DND-41 (cell line): ENCODE results near the gene TBCE.

Experiments used
- ATAC-seq: fragments of 200-7000 bp; cut with Tn5 transposase; 3 replicates; pipeline ENCODE4 v1.9.1; 2021; ENCODE audit warnings: low read depth; ENCODE audit not compliant: insufficient read depth
- DNase-seq: peaks from one replicate; pipeline ENCODE4 v3.0.0-alpha.2; 2020
- H2AFZ ChIP-seq: 2 replicates; pipeline ENCODE4 v1.6.0; 2012; ENCODE audit warnings: low read depth, low read length
- H3K27ac ChIP-seq: 2 replicates; pipeline ENCODE4 v1.5.1; 2012; ENCODE audit warnings: low read length, inconsistent platforms
- H3K27me3 ChIP-seq: fragments of 200-600 bp; sonication (generic); 2 replicates; pipeline ENCODE4 v1.6.0; 2012; ENCODE audit warnings: low read length, mild to moderate bottlenecking, inconsistent platforms; ENCODE audit not compliant: insufficient read depth, poor library complexity
- H3K36me3 ChIP-seq: 2 replicates; pipeline ENCODE4 v1.5.1; 2012; ENCODE audit warnings: low read length, inconsistent platforms; ENCODE audit not compliant: insufficient read depth
- H3K4me1 ChIP-seq: 2 replicates; pipeline ENCODE4 v1.5.1; 2012; ENCODE audit warnings: mild to moderate bottlenecking, low read length; ENCODE audit not compliant: insufficient read depth
- H3K4me2 ChIP-seq: 2 replicates; pipeline ENCODE4 v1.6.0; 2012; ENCODE audit warnings: mild to moderate bottlenecking, moderate library complexity, low read length, inconsistent platforms; ENCODE audit not compliant: insufficient read depth
- H3K4me3 ChIP-seq, 2 experiments: fragments of 200-600 bp in 1 of 2; shearing (Covaris generic) in 1 of 2; 2 replicates each; pipeline ENCODE4 v1.5.1; 2012 to 2016; ENCODE audit warnings: inconsistent platforms in 2 of 2, low read length in 2 of 2, mild to moderate bottlenecking in 2 of 2, low read depth in 1 of 2, moderate library complexity in 1 of 2
- H3K79me2 ChIP-seq: 2 replicates; pipeline ENCODE4 v1.6.0; 2012; ENCODE audit warnings: low read length, inconsistent platforms; ENCODE audit not compliant: insufficient read depth
- H3K9ac ChIP-seq: 2 replicates; pipeline ENCODE4 v1.6.0; 2012; ENCODE audit warnings: low read depth, mild to moderate bottlenecking, inconsistent platforms, low read length, moderate library complexity
- H3K9me3 ChIP-seq: 2 replicates; pipeline ENCODE4 v1.5.1; 2012; ENCODE audit warnings: low read length, moderate library complexity, mild to moderate bottlenecking, inconsistent platforms; ENCODE audit not compliant: insufficient read depth, severe bottlenecking
- H4K20me1 ChIP-seq: 2 replicates; pipeline ENCODE4 v1.6.0; 2012; ENCODE audit warnings: low read length; ENCODE audit not compliant: insufficient read depth
- CTCF ChIP-seq: IDR thresholded peaks from 2 replicates; pipeline ENCODE4 v1.5.1; 2012; ENCODE audit warnings: borderline replicate concordance, low read length, moderate library complexity, mild to moderate bottlenecking; ENCODE audit not compliant: poor library complexity, severe bottlenecking; ENCODE audit errors: extremely low read depth
- EZH2 ChIP-seq: IDR thresholded peaks from 3 replicates; pipeline ENCODE4 v1.6.1; 2012; ENCODE audit warnings: borderline replicate concordance, low read depth, mild to moderate bottlenecking, moderate library complexity, low read length, inconsistent platforms; ENCODE audit not compliant: severe bottlenecking

TBCE gene

DNA sequence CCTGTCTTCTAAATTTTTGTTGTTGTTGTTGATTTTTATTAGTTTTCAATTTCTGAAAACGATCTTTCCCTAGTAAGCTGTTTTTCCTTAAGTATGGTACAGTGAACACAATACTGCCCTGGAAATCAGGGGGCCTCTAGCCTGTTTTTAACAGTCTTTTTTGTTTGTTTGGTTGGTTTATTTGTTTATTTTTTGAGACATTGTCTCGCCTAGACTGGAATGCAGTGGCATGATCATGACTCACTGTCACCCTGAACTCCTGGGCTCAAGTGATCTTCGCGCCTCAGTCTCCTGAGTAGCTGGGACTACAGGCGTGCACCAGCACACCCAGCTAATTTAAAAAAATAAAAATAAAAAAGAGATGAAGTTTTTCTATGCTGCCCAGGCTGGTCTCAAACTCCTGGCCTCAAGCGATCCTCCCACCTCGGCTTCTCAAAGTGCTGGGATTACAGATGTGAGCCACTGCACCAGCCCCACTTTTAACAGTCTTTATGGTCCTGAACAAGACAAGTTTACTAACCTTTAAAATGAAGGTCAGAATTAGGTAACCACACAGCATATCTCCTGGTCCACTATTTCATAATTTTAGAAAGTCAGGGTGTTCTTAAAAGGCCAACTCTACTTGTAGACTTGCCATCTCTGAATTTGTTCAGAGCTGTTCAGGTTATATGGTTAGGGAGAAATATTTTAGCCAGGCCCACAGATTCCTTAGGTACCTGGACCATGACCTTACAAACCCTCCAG, 35.4 kb downstream of the TBCE start:
- Histone ChIP-seq H3K4me1 (no peaks in the 10 kb centered on the region), H4K20me1 (peaks cover 4% of the 10 kb centered on the region), H3K79me2 (peaks cover 35% of the 10 kb centered on the region), H3K4me2 (no peak overlapping the region), H3K9ac (no peak overlapping the region), H3K36me3 (peaks cover 5% of the 10 kb centered on the region; the same call in 1 of the 2 replicates), H3K27ac (no peak overlapping the region), H3K27me3 (no peaks in the 10 kb centered on the region), H3K4me3 (no peak overlapping the region), H2AFZ (no peak overlapping the region), H3K9me3 (no peaks in the 10 kb centered on the region)
- TF ChIP-seq CTCF = no peak
- TF ChIP-seq EZH2 = no peak
- ATAC-seq (no peak), DNase-seq (no peak)

DNA sequence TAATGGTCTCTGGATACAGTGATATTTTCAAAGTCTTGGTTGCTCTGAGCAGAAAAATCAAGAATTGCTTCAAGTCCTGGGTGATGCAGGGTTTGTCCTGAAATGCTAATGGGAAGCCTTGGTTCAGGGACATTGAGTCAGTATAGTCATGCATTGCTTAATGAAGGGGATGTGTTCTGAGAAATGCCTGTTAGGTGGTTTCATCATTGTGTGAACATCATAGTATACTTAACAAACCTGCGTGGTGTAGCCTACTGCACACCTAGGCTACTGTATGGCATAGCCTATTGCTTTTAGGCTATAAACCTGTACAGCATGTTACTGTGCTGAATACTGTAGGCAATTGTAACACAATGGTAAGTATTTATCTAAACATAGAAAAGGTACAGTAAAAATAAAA, 36.4 kb downstream of the TBCE start:
- Histone ChIP-seq H3K4me2 (no peak overlapping the region), H3K79me2 (peaks cover 28% of the 10 kb centered on the region), H3K36me3 (peaks cover 5% of the 10 kb centered on the region; the same call in 1 of the 2 replicates), H3K27me3 (no peaks in the 10 kb centered on the region), H4K20me1 (peaks cover 4% of the 10 kb centered on the region), H2AFZ (no peak overlapping the region), H3K4me1 (no peaks in the 10 kb centered on the region), H3K27ac (no peak overlapping the region), H3K9me3 (no peaks in the 10 kb centered on the region), H3K9ac (no peak overlapping the region), H3K4me3 (no peak overlapping the region)
- DNase-seq = no peak
- TF ChIP-seq EZH2 (no peak), CTCF (no peak)
- no peak for ATAC-seq

DNA sequence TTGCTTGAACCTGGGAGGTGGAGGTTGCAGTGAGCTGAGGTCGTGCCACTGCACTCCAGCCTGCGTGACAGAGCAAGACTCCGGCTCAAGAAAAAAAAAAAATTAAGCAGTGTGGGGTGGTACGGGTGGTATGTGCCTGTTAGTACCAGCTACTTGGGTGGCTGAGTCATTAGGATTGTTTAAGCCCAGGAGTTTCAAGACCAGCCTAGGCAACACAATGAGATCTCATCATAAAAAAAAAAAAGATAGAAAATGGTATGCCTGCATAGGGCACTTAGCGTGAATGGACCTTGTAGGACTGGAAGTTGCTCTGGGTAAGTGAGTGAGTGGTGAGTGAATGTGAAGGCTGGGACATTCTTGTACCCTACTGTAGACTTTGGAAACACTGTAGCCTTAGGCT, 37.0 kb downstream of the TBCE start:
- Histone ChIP-seq H3K9me3 (no peaks in the 10 kb centered on the region), H3K4me1 (no peaks in the 10 kb centered on the region), H3K36me3 (peaks cover 5% of the 10 kb centered on the region; the same call in 1 of the 2 replicates), H3K27ac (no peak overlapping the region), H3K79me2 (peaks cover 24% of the 10 kb centered on the region), H3K27me3 (no peaks in the 10 kb centered on the region), H2AFZ (no peak overlapping the region), H3K9ac (no peak overlapping the region), H3K4me2 (no peak overlapping the region), H3K4me3 (no peak overlapping the region), H4K20me1 (peaks cover 4% of the 10 kb centered on the region)
- DNase-seq (no peak), ATAC-seq (no peak)
- TF ChIP-seq EZH2 (no peak), CTCF (no peak)
